Stimulated activated CD8-positive, alpha-beta memory T cell treated with anti-CD3 and anti-CD28 coated beads, Interleukin-15, amount 100 ng/mL, for 1 hour (primary cell): ENCODE data around the gene KIFC1.
"Not testable (repeated sequence)": the region's sequence is repeated elsewhere in the genome, so short reads cannot be mapped to it uniquely, and the experiment has no call there.

Experiments used
- DNase-seq: peaks from one replicate; pipeline ENCODE4 v3.0.0-alpha.2; 2020; ENCODE audit warnings: low read depth

The KIFC1 gene

DNA sequence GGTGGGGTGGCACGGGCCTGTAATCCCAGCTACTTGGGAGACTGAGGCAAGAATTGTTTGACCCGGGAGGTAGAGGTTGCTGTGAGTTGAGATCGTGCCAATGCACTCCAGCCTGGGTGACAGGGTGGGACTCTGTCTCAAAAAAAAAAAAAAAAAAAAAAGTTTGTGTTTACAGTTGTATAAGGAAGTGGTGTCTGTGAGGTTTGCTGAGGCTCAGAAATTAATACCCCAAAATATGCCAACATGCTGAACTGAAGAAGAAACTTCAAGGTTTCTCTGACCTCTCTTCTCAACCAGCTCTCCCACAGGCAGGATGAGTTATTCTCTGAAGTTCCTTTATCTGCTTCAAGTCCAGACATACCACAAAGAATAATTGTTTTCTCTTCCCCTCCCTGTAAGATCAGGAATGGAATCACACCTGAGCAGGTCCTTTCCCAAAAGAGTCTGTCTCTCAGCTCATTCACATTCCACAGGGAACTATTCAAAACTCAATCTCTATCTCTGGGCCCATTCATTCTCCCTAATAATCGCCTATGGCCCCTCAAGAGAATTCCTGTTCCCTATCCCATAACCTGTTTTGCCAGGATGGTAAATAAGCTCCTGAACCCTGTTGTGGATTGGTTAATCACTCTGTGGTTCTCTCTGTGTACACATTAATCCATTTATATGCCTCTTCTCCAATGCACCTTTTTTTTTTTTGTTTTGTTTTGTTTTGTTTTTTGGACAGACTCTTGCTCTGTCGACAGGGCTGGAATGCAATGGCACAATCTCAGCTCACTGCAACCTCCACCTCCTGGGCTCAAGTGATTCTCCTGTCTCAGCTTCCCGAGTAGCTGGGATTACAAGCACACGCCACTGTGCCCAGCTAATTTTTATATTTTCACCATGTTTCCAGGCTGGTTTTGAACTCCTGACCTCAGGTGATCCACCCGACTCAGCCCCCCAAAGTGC is 17.4 kb upstream of the KIFC1 start:
- DNase-seq, result no peak

- no peak for DNase-seq
Measured at GRCh38 chr6:33375143-33375671, 16.4 kb upstream of the KIFC1 start.

DNA sequence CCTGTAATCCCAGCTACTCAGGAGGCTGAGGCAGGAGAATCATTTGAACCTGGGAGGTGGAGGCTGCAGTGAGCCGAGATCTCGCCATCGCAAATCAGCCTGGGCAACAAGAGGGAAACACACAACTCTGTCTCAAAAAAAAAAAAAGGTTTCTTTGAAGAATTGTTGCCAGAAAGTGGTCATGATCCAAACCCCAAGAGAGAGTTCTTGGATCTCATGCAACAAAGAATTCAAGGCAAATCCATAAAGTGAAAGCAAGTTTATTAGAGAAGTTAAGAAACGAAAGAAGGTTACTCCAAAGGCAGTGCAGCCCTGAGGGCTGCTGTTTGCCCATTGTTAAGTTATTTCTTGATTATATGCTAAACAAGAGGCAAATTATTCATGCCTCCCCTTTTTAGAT is 14.5 kb upstream of the KIFC1 start:
- no peak for DNase-seq

- not testable (repeated sequence) for DNase-seq
Measured at GRCh38 chr6:33379184-33379583, 12.4 kb upstream of the KIFC1 start.

- DNase-seq, result no peak
Measured at GRCh38 chr6:33380272-33380981, 11.2 kb upstream of the KIFC1 start.

GRCh38 chr6:33383427-33384185 is 8.0 kb upstream of the KIFC1 start:
- DNase-seq, result no peak

GRCh38 chr6:33384581-33385020 is 7.0 kb upstream of the KIFC1 start:
- DNase-seq, result no peak

- DNase-seq, result no peak
Measured at GRCh38 chr6:33390173-33390572, 1.4 kb upstream of the KIFC1 start.

- DNase-seq, result no peak
Measured at GRCh38 chr6:33390767-33391277, 801 bp upstream of the KIFC1 start.

DNA sequence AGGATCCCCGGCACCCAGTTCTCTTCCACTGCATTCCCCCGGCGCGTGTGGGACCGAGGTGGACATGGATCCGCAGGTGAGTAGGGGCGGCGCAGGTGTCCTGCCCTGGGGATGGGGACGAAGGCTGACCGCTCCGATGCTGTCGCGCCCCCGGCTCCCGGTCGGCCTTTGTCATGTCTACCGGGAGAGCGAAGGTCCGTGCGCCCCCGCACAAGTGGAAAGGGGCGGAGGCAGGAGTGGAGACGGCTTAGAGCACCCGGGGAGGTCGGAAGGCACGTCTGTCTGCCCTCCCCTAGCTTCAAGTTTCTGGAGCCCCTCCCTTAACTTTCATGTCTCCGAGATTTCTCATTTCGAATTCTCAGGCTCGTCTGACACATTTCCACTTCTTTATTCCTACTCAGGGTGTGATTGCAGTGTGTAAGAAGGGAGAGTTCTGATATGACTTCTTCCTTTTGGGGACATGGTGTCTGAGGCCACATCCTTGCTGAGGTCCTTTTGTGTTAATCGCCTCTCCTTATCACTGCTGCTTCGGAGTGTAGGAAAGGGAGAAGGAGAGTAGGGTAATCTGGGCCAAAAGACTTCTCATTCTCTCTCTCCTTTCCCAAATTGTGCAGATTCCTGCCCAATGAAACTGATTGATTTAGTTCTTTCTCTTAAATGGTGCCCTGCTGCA is 435 bp downstream of the KIFC1 start:
- no peak for DNase-seq

DNA sequence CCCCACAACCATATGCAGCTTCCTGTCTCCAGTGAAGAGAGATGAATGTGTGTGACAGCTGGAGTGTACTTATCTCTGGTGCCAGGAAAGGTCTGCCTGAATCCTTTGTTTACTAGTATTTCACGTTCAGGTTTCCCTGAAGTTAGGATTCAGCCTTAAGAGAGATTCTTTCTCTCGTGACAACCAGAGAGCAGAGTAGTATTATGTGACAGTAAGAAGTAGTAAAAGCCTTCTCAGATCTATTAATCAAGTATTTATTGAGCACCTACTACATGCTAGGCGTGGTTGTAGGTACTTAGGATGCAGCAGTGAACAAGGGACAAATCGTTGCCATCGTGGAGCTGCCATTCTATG is 949 bp downstream of the KIFC1 start:
- DNase-seq, result no peak

DNA sequence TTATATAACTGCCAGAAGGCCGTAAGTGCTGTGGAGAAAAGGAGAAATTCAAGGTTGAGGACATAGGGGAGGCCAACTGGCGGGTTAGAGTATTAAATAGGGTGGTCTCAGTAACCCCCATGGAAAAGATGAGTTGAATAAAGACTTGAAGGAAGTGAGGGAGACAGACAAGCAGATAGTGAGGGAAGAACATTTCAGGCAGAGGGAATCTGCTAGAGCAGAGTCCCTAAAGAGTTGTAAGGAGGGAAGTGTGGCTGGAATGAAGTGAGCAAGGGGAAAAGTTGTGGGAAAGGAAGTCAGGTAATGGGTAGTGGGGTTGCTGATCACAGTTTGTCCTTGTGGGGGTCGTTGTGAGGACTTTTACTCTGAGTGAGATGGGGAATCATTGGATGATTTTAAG is 1.4 kb downstream of the KIFC1 start:
- no peak for DNase-seq

DNA sequence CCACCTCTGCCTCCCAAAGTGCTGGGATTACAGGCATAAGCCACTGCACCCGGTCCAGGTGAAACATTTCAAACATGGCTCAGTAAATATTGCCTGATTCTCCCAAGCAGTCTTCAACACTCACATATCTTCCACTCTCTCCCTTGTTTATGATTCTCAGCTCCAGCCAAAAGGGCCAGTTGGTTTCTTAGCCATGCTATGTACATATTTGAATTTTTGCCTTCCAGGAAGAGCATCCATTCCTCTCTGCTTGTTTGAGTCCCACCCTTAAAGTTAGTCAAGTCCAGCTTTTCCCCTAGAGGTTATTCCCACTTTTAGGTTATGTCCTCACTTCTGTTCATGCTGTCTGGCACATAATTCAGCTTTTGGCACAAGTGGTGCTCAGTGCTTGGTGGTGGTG is 5.9 kb downstream of the KIFC1 start:
- no peak for DNase-seq

DNA sequence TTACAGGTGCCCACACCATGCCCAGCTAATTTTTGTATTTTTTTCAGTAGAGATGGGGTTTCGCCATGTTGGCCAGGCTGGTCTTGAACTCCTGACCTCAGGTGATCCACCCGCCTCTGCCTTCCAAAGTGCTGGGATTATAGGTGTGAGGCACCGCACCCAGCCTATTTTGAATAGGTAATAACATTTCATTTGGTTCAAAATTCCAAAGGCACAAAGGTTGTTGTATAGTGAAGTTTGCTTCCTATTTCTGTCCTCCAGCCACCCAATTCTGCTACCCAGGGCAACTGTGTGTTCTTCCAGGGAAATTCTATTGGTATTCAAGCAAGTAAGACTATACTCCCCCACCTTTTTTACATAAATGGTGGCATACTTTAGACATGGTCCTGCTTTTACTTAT is 7.0 kb downstream of the KIFC1 start:
- DNase-seq, result not testable (repeated sequence)

DNA sequence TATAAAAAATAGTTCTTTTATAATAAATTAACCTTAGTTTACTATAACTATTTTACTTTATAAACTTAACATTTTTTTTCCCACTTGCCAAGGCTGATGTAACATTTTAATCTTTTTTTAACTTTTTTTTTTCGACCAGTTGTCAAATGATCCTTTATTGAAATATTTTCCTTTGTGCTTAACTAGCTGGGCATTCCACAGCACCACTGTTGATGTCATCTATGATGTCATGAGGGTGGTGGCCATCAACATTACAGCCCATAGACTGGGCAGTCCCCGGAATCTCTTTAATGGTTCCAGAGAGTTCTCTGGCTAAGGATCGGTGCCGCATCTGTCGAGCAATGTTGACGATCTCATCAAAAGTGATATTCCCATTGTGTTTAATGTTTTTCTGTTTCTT is 8.3 kb downstream of the KIFC1 start:
- DNase-seq, result not testable (repeated sequence)

DNA sequence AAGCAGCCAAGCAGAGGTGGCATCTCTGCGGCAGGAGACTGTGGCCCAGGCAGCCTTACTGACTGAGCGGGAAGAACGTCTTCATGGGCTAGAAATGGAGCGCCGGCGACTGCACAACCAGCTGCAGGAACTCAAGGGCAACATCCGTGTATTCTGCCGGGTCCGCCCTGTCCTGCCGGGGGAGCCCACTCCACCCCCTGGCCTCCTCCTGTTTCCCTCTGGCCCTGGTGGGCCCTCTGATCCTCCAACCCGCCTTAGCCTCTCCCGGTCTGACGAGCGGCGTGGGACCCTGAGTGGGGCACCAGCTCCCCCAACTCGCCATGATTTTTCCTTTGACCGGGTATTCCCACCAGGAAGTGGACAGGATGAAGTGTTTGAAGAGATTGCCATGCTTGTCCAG is 13.3 kb downstream of the KIFC1 start:
- no peak for DNase-seq

DNA sequence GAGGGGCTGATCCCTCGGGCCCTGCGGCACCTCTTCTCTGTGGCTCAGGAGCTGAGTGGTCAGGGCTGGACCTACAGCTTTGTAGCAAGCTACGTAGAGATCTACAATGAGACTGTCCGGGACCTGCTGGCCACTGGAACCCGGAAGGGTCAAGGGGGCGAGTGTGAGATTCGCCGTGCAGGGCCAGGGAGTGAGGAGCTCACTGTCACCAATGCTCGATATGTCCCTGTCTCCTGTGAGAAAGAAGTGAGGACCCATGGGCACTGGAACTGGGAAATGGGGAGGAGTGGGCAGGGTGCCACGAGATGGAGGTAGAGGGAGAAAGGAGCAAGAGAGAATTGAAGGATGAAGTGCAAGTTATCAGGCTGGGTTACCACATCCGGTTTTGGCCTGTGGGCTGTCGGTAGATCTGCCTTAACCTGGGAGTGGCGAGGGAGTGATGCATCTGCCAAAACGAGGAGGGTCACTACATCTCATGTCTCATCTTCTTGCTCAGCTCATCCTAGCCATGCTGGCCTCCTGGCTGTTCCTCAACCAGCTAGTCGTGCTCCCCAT is 13.8 kb downstream of the KIFC1 start:
- DNase-seq, result no peak

GRCh38 chr6:33406126-33406525 is 14.5 kb downstream of the KIFC1 start:
- DNase-seq, result no peak

- DNase-seq, result no peak
Measured at GRCh38 chr6:33407132-33407718, 15.6 kb downstream of the KIFC1 start.

- DNase-seq, result peak; percentile 98
Measured at GRCh38 chr6:33410050-33410710, 18.6 kb downstream of the KIFC1 start.
